ENCODE data around the gene GAL3ST3.

The GAL3ST3 gene

DNA sequence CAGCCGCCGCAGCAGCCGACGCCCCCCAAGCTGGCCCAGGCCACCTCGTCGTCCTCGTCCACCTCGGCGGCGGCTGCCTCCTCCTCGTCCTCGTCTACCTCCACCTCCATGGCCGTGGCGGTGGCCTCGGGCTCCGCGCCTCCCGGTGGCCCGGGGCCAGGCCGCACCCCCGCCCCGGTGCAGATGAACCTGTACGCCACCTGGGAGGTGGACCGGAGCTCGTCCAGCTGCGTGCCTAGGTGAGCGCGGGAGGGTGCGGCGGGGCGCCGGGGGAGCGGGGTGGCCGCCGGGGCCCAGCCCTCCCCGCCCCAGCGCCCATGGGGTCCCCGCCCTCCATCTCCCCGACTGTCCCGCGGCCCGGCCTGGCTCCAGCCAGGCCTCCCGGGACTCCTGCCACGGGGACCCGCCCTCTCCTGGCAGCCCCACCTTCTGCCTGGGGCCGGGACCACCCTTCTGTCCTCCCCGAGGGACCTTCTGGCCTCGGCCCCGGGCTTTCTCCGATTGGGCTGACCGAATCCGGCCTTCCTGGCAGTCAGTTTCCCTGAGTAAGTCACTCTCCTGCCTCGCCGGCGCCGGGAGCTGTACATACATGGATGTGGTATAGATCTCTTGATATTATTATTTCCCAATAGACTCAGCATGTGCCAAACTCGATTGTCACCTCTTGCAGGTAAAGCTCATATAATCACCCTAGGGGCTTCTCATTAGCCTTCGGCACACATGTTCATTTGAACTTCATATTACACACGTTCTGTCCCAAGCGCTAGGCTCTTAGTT lies 21.8 kb upstream of the GAL3ST3 start:
- DNase-seq (ENCODE audit: low read depth): peak; percentile 25
- TF ChIP-seq MYC (IDR thresholded peaks at IDR 0.05; ENCODE audit: low read depth, low read length) (no peak), POLR2A (IDR thresholded peaks at IDR 0.05; ENCODE audit: extremely low read depth, insufficient read length) (no peak)
- TF ChIP-seq, protein P1, sequence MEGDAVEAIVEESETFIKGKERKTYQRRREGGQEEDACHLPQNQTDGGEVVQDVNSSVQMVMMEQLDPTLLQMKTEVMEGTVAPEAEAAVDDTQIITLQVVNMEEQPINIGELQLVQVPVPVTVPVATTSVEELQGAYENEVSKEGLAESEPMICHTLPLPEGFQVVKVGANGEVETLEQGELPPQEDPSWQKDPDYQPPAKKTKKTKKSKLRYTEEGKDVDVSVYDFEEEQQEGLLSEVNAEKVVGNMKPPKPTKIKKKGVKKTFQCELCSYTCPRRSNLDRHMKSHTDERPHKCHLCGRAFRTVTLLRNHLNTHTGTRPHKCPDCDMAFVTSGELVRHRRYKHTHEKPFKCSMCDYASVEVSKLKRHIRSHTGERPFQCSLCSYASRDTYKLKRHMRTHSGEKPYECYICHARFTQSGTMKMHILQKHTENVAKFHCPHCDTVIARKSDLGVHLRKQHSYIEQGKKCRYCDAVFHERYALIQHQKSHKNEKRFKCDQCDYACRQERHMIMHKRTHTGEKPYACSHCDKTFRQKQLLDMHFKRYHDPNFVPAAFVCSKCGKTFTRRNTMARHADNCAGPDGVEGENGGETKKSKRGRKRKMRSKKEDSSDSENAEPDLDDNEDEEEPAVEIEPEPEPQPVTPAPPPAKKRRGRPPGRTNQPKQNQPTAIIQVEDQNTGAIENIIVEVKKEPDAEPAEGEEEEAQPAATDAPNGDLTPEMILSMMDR (IDR thresholded peaks at IDR 0.05; ENCODE audit: low read depth, low read length): no peak
- TF ChIP-seq, protein P2, sequence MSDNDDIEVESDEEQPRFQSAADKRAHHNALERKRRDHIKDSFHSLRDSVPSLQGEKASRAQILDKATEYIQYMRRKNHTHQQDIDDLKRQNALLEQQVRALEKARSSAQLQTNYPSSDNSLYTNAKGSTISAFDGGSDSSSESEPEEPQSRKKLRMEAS (IDR thresholded peaks at IDR 0.05; ENCODE audit: low read depth, low read length): no peak
- H3K4me3 ChIP-seq (ENCODE audit: low read depth, low read length): peak overlapping the region; percentile 30

DNA sequence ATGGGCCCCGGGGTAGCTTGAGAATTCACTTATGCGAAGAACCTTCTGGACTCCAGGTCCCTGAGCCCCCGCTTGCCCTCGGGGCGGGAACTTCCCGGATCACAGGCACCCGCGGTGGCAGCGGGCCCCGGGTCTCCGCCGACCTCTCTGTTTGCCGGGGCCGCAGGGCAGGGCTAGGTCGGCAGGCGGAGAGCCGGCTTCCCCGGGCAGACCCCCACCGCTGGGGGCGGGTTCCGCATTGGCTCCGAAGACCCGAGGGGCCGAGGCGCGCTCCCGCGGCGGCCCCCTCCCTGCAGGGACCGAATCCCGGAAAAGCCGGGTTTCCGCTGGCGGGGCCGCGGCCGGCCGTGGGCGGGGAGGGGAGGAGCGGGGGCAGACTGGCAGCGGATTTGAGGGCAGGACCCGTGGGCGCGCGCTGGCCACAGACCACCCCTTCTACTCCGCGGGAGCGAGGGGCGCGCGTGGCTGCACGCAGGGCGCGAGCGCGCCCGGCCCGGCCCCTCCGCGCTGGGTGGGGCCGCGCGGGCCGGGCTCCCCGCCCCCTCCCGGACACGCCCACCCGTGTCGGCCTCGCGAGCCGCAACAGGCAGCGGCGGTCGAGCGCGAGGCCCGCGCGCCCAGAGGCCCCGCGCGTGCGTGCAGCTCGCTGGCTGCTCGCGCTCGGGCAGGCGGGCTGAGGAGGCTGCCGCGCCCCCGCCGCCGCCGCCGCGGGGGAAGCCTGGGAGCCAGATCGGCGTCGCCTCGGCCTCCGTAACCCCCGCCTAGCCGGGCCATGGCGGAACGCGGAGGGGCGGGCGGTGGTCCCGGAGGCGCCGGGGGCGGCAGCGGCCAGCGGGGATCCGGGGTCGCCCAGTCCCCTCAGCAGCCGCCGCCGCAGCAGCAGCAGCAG lies 21.0 kb upstream of the GAL3ST3 start, which contains the start of gene PACS1:
Gene PACS1, plus strand, starts transcription at position 558 of the 889 bp plus-strand sequence. Its CDS starts 215 bp downstream, at position 773.
- no peak for TF ChIP-seq POLR2A (IDR thresholded peaks at IDR 0.05; ENCODE audit: extremely low read depth, insufficient read length)
- TF ChIP-seq, protein P1 (IDR thresholded peaks at IDR 0.05; ENCODE audit: low read depth, low read length): no peak
- TF ChIP-seq MYC (IDR thresholded peaks at IDR 0.05; ENCODE audit: low read depth, low read length): no peak
- TF ChIP-seq, protein P2 (IDR thresholded peaks at IDR 0.05; ENCODE audit: low read depth, low read length): no peak
- peak; percentile 74 for DNase-seq (ENCODE audit: low read depth)
- H3K4me3 ChIP-seq (ENCODE audit: low read depth, low read length): peak within 1 kb of the TSS; percentile 30

DNA sequence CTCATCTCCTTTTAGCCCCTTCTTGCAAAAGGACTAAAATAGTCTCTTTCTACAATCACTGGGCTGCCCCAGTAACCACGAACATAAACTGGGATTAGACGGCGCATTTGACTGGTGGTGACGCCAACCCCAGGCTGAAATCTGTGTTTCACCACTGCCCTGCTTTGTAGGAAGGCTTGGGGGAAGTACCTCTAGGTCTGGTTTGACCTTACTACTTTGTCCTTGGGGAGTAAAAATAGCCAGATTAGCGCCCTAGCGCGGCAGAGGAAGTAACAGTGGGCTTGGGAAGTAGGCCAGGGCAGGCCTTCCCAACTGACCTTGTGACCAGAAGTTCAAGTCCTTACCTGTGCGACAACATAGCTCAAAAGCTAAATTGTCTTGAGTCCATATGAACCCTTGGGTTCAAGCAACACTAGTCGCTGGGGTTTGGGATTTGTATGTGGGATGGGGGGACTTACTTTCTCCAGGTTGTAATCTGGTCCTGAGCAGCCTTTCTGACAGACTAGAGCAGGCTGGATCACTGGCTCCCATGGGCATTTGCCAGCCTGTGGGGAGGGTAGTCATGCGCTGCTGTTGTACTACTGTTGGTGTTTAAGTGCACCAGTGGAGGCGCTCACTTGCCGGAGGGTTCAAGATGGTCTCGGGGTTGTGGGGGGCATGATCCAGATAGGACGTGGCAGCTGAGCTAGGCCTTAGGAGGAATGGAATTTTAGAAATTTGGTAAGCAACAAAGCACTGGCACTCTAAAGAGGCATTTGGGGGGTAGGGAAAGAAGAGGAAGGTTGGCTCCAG lies 20.2 kb upstream of the GAL3ST3 start:
- TF ChIP-seq POLR2A (IDR thresholded peaks at IDR 0.05; ENCODE audit: extremely low read depth, insufficient read length): no peak
- DNase-seq (ENCODE audit: low read depth): peak; percentile 61
- H3K4me3 ChIP-seq (ENCODE audit: low read depth, low read length): peak overlapping the region; percentile 9

DNA sequence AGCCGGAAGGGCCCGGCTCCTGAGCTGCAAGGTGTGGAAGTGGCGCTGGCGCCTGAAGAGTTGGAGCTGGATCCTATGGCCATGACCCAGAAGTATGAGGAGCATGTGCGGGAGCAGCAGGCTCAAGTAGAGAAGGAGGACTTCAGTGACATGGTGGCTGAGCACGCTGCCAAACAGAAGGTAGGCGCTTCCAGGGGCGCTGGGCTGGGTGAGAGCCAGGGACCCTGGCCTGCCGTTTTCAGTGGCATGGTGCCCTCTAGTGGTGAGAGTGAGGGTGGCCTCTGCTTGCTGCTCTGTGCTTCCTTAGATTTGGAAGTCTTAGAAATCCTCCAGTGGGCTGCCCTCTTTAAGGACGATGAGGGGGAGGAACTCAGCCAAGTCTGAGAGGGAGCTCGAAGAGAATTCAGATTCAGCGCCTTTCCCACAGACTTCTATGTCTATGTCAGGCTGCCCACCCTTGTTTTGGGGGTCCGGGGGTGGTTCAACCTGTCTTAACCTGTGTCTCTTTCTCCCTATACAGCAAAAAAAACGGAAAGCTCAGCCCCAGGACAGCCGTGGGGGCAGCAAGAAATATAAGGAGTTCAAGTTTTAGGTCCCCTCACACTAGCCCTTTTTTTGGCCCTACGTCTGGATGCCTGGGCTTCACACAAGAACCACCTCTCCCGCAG lies 19.3 kb upstream of the GAL3ST3 start:
- TF ChIP-seq, protein P1 (IDR thresholded peaks at IDR 0.05; ENCODE audit: low read depth, low read length): peak; percentile 90
- no peak for TF ChIP-seq MYC (IDR thresholded peaks at IDR 0.05; ENCODE audit: low read depth, low read length)
- peak; percentile 82 for DNase-seq (ENCODE audit: low read depth)
- no peak overlapping the region for H3K4me3 ChIP-seq (ENCODE audit: low read depth, low read length)

DNA sequence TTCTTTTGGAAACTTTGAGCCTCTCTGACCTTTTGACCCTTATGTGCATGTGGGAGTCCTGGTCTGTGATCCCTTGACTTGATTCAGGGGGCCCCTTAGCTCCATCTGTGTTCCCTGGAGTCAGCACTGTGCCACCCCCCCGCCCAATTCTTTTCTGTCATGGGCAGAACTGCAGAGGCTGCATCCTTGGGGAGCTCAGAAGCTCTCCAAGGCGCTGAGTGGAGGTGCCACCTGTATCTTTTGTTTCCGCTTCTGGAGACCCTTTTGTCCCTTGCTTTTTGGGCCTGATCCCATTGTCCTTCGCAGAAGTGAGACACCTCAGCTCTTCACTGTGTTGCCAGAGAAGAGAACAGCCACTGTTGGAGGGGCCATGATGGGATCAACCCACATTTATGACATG lies 18.7 kb upstream of the GAL3ST3 start:
- no peak overlapping the region for H3K4me3 ChIP-seq (ENCODE audit: low read depth, low read length)
- DNase-seq (ENCODE audit: low read depth): no peak
- TF ChIP-seq, protein P1 (IDR thresholded peaks at IDR 0.05; ENCODE audit: low read depth, low read length): no peak
- no peak for TF ChIP-seq POLR2A (IDR thresholded peaks at IDR 0.05; ENCODE audit: extremely low read depth, insufficient read length)
- TF ChIP-seq, protein P2 (IDR thresholded peaks at IDR 0.05; ENCODE audit: low read depth, low read length): no peak
- no peak for TF ChIP-seq MYC (IDR thresholded peaks at IDR 0.05; ENCODE audit: low read depth, low read length)

All from NB4 (cell line).